IMR-90 (cell line): ENCODE measurements around the gene ZDHHC18. TPM values are rescaled to one million over a fixed set of nuclear protein-coding genes. Genes with fewer than 3 reads are reported as not detected.

Experiments used
- ATAC-seq: fragments of 200-7000 bp; cut with Tn5 transposase; 2 replicates; pipeline ENCODE4 v1.9.1; 2020; ENCODE audit warnings: low read depth, mild to moderate bottlenecking, moderate library complexity
- BruUV-seq: library from RNA; stranded (reverse); fragments of 400-500 nt; replicated peaks from 2 replicates; lab custom pipeline; 2021; lab: Mats Ljungman, UMichigan
- CTCF ChIA-PET: fragments of 300-600 bp; formaldehyde crosslinking; extraction: SDS; loops from one replicate; lab custom pipeline; 2021; ENCODE audit warnings: antibody characterized with exemption; lab: Yijun Ruan, JAX
- POLR2A ChIA-PET: fragments of 300-600 bp; sonication (Branson Sonifier 250); formaldehyde crosslinking; loops from one replicate; lab custom pipeline; 2022; ENCODE audit warnings: antibody characterized with exemption; ENCODE audit not compliant: unreplicated experiment; lab: Charles Lee
- DNase-seq: peaks from one replicate; pipeline ENCODE4 v3.0.0; 2013
- H2AFZ ChIP-seq: replicated peaks from 2 replicates; pipeline ENCODE3; 2013; ENCODE audit warnings: low read length, mild to moderate bottlenecking; ENCODE audit not compliant: poor library complexity
- H2AK5ac ChIP-seq: 2 replicates; pipeline ENCODE4 v1.6.1; 2013; ENCODE audit warnings: low read depth, low read length, inconsistent platforms
- H2AK9ac ChIP-seq: replicated peaks from 2 replicates; pipeline ENCODE3; 2013; ENCODE audit warnings: mild to moderate bottlenecking, low read depth, low read length, moderate library complexity; ENCODE audit not compliant: poor library complexity
- H2BK120ac ChIP-seq: 2 replicates; pipeline ENCODE4 v1.6.1; 2013; ENCODE audit warnings: low read depth, low read length, inconsistent platforms
- H2BK15ac ChIP-seq: 3 replicates; pipeline ENCODE4 v1.6.1; 2013; ENCODE audit warnings: low read depth, low read length, inconsistent platforms
- H2BK20ac ChIP-seq: 2 replicates; pipeline ENCODE4 v1.6.1; 2013; ENCODE audit warnings: low read depth, mild to moderate bottlenecking, inconsistent platforms, low read length, moderate library complexity
- H2BK5ac ChIP-seq: 2 replicates; pipeline ENCODE4 v1.6.1; 2013; ENCODE audit warnings: mild to moderate bottlenecking, low read depth, low read length, inconsistent platforms; ENCODE audit not compliant: poor library complexity, severe bottlenecking
- H3K14ac ChIP-seq: replicated peaks from 2 replicates; pipeline ENCODE4 v1.6.1; 2013; ENCODE audit warnings: low read depth, low read length, inconsistent platforms
- H3K18ac ChIP-seq: 2 replicates; pipeline ENCODE4 v1.6.1; 2013; ENCODE audit warnings: low read depth, low read length, control low read depth
- H3K23ac ChIP-seq: 2 replicates; pipeline ENCODE4 v1.6.1; 2013; ENCODE audit warnings: low read depth, low read length, inconsistent platforms
- H3K27ac ChIP-seq: 2 replicates; pipeline ENCODE4 v1.5.1; 2013; ENCODE audit warnings: mild to moderate bottlenecking, control low read depth, low read length; ENCODE audit not compliant: insufficient read depth
- H3K27me3 ChIP-seq: 2 replicates; pipeline ENCODE4 v1.6.1; 2013; ENCODE audit warnings: low read length; ENCODE audit not compliant: control insufficient read depth, insufficient read depth
- H3K36me3 ChIP-seq: 2 replicates; pipeline ENCODE4 v1.6.1; 2013; ENCODE audit warnings: low read length, mixed read lengths; ENCODE audit not compliant: control insufficient read depth, insufficient read depth
- H3K4ac ChIP-seq: 2 replicates; pipeline ENCODE4 v1.6.1; 2013; ENCODE audit warnings: low read depth, low read length, inconsistent platforms
- H3K4me1 ChIP-seq: 2 replicates; pipeline ENCODE4 v1.6.1; 2013; ENCODE audit warnings: low read length, mixed read lengths; ENCODE audit not compliant: control insufficient read depth, insufficient read depth
- H3K4me2 ChIP-seq: 2 replicates; pipeline ENCODE4 v1.6.1; 2013; ENCODE audit warnings: low read depth, mild to moderate bottlenecking, control low read depth, low read length, moderate library complexity
- H3K4me3 ChIP-seq: 2 replicates; pipeline ENCODE4 v1.5.1; 2013; ENCODE audit warnings: low read depth, mild to moderate bottlenecking, control low read depth, low read length, moderate library complexity; ENCODE audit not compliant: insufficient read depth
- H3K56ac ChIP-seq: 2 replicates; pipeline ENCODE4 v1.6.1; 2013; ENCODE audit warnings: low read length, inconsistent platforms; ENCODE audit not compliant: insufficient read depth; ENCODE audit errors: extremely low read depth
- H3K79me1 ChIP-seq, 2 experiments: 2 replicates each; pipeline ENCODE4 v1.6.1; 2013; ENCODE audit warnings: low read length in 2 of 2, inconsistent platforms in 1 of 2, low read depth in 1 of 2
- H3K9ac ChIP-seq: 2 replicates; pipeline ENCODE4 v1.6.1; 2013; ENCODE audit warnings: low read depth, low read length, control low read depth
- H3K9me1 ChIP-seq: 2 replicates; pipeline ENCODE4 v1.6.1; 2013; ENCODE audit warnings: low read length, inconsistent platforms; ENCODE audit not compliant: insufficient read depth
- H3K9me3 ChIP-seq: 2 replicates; pipeline ENCODE4 v1.6.1; 2013; ENCODE audit warnings: low read length; ENCODE audit not compliant: control insufficient read depth, insufficient read depth
- H4K20me1 ChIP-seq: 2 replicates; pipeline ENCODE4 v1.6.1; 2013; ENCODE audit warnings: low read length, inconsistent platforms; ENCODE audit not compliant: insufficient read depth
- H4K5ac ChIP-seq: 2 replicates; pipeline ENCODE4 v1.6.1; 2013; ENCODE audit warnings: mild to moderate bottlenecking, low read depth, low read length, control low read depth
- H4K8ac ChIP-seq, 2 experiments: 2 replicates each; pipeline ENCODE4 v1.6.1; 2013; ENCODE audit warnings: low read depth in 2 of 2, low read length in 2 of 2, control low read depth in 1 of 2, inconsistent platforms in 1 of 2
- H4K91ac ChIP-seq: 2 replicates; pipeline ENCODE4 v1.6.1; 2013; ENCODE audit warnings: low read depth, low read length, inconsistent platforms; ENCODE audit not compliant: insufficient read depth
- BHLHE40 ChIP-seq: fragments of 150-350 bp; IDR thresholded peaks from 2 replicates; pipeline ENCODE4 v1.6.1; 2016; ENCODE audit warnings: mild to moderate bottlenecking, low read depth, low read length
- CHD1 ChIP-seq: IDR thresholded peaks from 2 replicates; pipeline ENCODE4 v1.6.1; 2012; ENCODE audit warnings: low read depth, low read length, improper control_type of control experiment
- FOS ChIP-seq: fragments of 150-350 bp; IDR thresholded peaks from 2 replicates; pipeline ENCODE4 v1.6.1; 2016; ENCODE audit warnings: low read depth, low read length
- MAZ ChIP-seq: IDR thresholded peaks from 2 replicates; pipeline ENCODE4 v1.6.1; 2012; ENCODE audit warnings: low read depth, mild to moderate bottlenecking, low read length, improper control_type of control experiment, moderate library complexity, borderline replicate concordance
- MXI1 ChIP-seq: IDR thresholded peaks from 2 replicates; pipeline ENCODE4 v1.6.1; 2012; ENCODE audit warnings: low read depth, mild to moderate bottlenecking, low read length, moderate library complexity, borderline replicate concordance
- POLR2A ChIP-seq: IDR thresholded peaks from 2 replicates; pipeline ENCODE4 v1.6.1; 2012; ENCODE audit warnings: mild to moderate bottlenecking, low read depth, low read length
- RAD21 ChIP-seq: IDR thresholded peaks from 2 replicates; pipeline ENCODE4 v1.6.1; 2012; ENCODE audit warnings: low read length, improper control_type of control experiment
- RCOR1 ChIP-seq: IDR thresholded peaks from 2 replicates; pipeline ENCODE4 v1.6.1; 2012; ENCODE audit warnings: mild to moderate bottlenecking, low read length, improper control_type of control experiment; ENCODE audit not compliant: insufficient replicate concordance
- RFX5 ChIP-seq: IDR thresholded peaks from 2 replicates; pipeline ENCODE4 v1.8.0; 2012; ENCODE audit warnings: low read depth, mild to moderate bottlenecking, low read length, moderate library complexity
- SMC3 ChIP-seq: fragments of 150-350 bp; IDR thresholded peaks from 2 replicates; pipeline ENCODE4 v1.6.1; 2016; ENCODE audit warnings: low read depth, mild to moderate bottlenecking, antibody characterized with exemption, low read length, moderate library complexity
- WGBS, 2 experiments: methylation state at CpG; one replicate each; pipeline versions ENCODE4 v1.1.5 to v1.1.7; 2013; ENCODE audit warnings: missing lambda C conversion rate in 2 of 2; ENCODE audit not compliant: insufficient read length in 1 of 2; ENCODE audit errors: extremely low coverage in 2 of 2; 5-methylcytosine and 5-hydroxymethylcytosine counted together
- dilution Hi-C: fragments of 300-500 bp; cut with HindIII; formaldehyde crosslinking; loops from one replicate; pipeline ENCODE4 v1.14.3; 2018; ENCODE audit warnings: low sequenced_read_pairs; ENCODE audit not compliant: unreplicated experiment
- in situ Hi-C: fragments of 300-500 bp; cut with MboI; formaldehyde crosslinking; loops from 3 replicates; pipeline ENCODE4 v1.14.3; 2019; ENCODE audit warnings: low sequenced_read_pairs, inconsistent platforms, mixed read lengths
- intact Hi-C: fragments of 100-400 bp; cut with micrococcal nuclease; formaldehyde crosslinking; loops from 2 replicates; pipeline ENCODE4 v1.10.0; 2022
- polyA plus RNA-seq, 3 experiments: library from polyadenylated mRNA; depleted of rRNA; stranded (reverse); fragments of >200 nt; gene quantifications; 2 replicates each; pipeline ENCODE4 v1.2.3, GENCODE V29; 2012; ENCODE audit warnings: low replicate concordance in 1 of 3
- total RNA-seq: library from RNA; depleted of rRNA; stranded (reverse); fragments of >200 nt; gene quantifications from 2 replicates; pipeline ENCODE4 v1.2.3, GENCODE V29; 2012
- TF ChIP-seq, protein P1 (sequence below): conservative IDR thresholded peaks from 2 replicates; pipeline ENCODE4 v1.5.1; 2012; ENCODE audit warnings: mild to moderate bottlenecking, low read depth, low read length, improper control_type of control experiment
- TF ChIP-seq, protein P2 (sequence below): fragments of 150-350 bp; IDR thresholded peaks from 2 replicates; pipeline ENCODE4 v1.6.1; 2017; ENCODE audit warnings: mild to moderate bottlenecking, antibody characterized with exemption, low read length, low read depth
- TF ChIP-seq, protein P3 (sequence below): fragments of 150-350 bp; IDR thresholded peaks from 2 replicates; pipeline ENCODE4 v1.6.1; 2016; ENCODE audit warnings: low read depth, mild to moderate bottlenecking, low read length, moderate library complexity, borderline replicate concordance

The ZDHHC18 gene
- total and polyA plus RNA-seq, 2 of the 4 experiments (the other 2 are of a cell fraction): 12.5 to 37.0 TPM

DNA sequence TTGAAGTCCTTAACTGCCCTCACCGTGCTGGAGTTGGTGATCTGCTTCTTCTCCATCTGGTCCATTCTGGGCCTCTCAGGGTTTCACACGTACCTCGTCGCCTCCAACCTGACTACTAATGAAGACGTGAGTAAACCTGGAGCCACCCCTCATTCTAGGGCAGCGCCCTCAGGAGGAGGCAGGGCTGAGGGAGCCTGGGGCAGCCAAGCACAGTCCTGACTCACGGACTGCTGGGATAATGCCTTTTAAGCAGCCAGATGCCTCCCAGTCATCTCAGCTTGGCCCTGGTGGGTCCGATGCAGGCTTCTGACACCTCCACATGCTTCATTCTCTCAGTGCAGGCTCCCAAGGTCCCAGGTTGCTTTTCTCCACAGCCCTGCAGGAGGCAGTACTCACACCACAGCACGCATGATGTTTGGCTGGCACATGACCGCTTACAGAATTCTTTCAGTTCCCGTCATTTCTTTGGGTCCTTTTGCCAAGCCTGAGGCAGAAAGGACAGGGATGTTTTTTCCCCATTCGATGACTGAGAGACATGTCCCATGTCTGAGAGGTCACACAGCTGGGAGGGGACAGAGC, 24.7 kb downstream of the ZDHHC18 start:
- no peak overlapping the region for H3K9ac ChIP-seq
- no peak for ATAC-seq
- no peak overlapping the region for H3K14ac ChIP-seq
- ChIA-PET CTCF (no interaction called here), POLR2A (no interaction called here)
- H4K20me1 ChIP-seq: peaks cover 8% of the 10 kb centered on the region; the same call in 1 of the 2 replicates
- dilution Hi-C loops: no loop called here
- no peak overlapping the region for H2AK5ac ChIP-seq
- H3K18ac ChIP-seq: no peak overlapping the region
- no peak overlapping the region for H2BK15ac ChIP-seq
- H2AFZ ChIP-seq: no peak overlapping the region
- no peaks in the 10 kb centered on the region for H3K27me3 ChIP-seq
- H3K9me1 ChIP-seq: peaks cover 5% of the 10 kb centered on the region; the same call in 1 of the 2 replicates
- no peaks in the 10 kb centered on the region for H3K9me3 ChIP-seq
- 93% methylated on average over 10 of the region's 12 CpGs; no CpG with 5 or more reads in 1 of the 2 experiments for WGBS, 2 experiments
- H2AK9ac ChIP-seq: no peak overlapping the region
- H4K91ac ChIP-seq: no peak overlapping the region
- H3K23ac ChIP-seq: no peak overlapping the region
- no peak overlapping the region for H3K4me2 ChIP-seq
- no peak overlapping the region for H3K56ac ChIP-seq
- no peak overlapping the region for H3K27ac ChIP-seq
- peaks cover 58% of the 10 kb centered on the region for H3K36me3 ChIP-seq
- peaks cover 0 to 16% of the 10 kb centered on the region in 2 experiments; a peak in 1 of 4 replicates for H3K79me1 ChIP-seq
- H4K8ac ChIP-seq: no peak overlapping the region
- peaks cover 10% of the 10 kb centered on the region for H3K4me1 ChIP-seq
- no TSS peak for BruUV-seq
- no peak overlapping the region for H4K5ac ChIP-seq
- in situ Hi-C loops: no loop called here
- no peak for DNase-seq
- no peak overlapping the region for H2BK5ac ChIP-seq
- no peak overlapping the region for H2BK20ac ChIP-seq
- intact Hi-C loops: no loop called here
- no peak overlapping the region for H2BK120ac ChIP-seq
- H3K4me3 ChIP-seq: no peak overlapping the region
- TF ChIP-seq, protein P1, sequence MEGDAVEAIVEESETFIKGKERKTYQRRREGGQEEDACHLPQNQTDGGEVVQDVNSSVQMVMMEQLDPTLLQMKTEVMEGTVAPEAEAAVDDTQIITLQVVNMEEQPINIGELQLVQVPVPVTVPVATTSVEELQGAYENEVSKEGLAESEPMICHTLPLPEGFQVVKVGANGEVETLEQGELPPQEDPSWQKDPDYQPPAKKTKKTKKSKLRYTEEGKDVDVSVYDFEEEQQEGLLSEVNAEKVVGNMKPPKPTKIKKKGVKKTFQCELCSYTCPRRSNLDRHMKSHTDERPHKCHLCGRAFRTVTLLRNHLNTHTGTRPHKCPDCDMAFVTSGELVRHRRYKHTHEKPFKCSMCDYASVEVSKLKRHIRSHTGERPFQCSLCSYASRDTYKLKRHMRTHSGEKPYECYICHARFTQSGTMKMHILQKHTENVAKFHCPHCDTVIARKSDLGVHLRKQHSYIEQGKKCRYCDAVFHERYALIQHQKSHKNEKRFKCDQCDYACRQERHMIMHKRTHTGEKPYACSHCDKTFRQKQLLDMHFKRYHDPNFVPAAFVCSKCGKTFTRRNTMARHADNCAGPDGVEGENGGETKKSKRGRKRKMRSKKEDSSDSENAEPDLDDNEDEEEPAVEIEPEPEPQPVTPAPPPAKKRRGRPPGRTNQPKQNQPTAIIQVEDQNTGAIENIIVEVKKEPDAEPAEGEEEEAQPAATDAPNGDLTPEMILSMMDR: no peak
- TF ChIP-seq MXI1 (no peak), RFX5 (no peak), SMC3 (no peak), RAD21 (no peak), POLR2A (no peak), FOS (no peak), RCOR1 (no peak), BHLHE40 (no peak), CHD1 (no peak), MAZ (no peak)
- TF ChIP-seq, protein P2, sequence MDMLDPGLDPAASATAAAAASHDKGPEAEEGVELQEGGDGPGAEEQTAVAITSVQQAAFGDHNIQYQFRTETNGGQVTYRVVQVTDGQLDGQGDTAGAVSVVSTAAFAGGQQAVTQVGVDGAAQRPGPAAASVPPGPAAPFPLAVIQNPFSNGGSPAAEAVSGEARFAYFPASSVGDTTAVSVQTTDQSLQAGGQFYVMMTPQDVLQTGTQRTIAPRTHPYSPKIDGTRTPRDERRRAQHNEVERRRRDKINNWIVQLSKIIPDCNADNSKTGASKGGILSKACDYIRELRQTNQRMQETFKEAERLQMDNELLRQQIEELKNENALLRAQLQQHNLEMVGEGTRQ: no peak
- TF ChIP-seq, protein P3, sequence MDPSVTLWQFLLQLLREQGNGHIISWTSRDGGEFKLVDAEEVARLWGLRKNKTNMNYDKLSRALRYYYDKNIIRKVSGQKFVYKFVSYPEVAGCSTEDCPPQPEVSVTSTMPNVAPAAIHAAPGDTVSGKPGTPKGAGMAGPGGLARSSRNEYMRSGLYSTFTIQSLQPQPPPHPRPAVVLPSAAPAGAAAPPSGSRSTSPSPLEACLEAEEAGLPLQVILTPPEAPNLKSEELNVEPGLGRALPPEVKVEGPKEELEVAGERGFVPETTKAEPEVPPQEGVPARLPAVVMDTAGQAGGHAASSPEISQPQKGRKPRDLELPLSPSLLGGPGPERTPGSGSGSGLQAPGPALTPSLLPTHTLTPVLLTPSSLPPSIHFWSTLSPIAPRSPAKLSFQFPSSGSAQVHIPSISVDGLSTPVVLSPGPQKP: no peak
- H3K4ac ChIP-seq: no peak overlapping the region
